SK-N-SH (cell line): Measurements from ENCODE around the gene PUSL1.

Experiments used
- CHD2 ChIP-seq: fragments of 150-350 bp; IDR thresholded peaks from 2 replicates; pipeline ENCODE4 v1.6.1; 2018; ENCODE audit warnings: low read length; ENCODE audit not compliant: partially characterized antibody
- CTCF ChIP-seq: fragments of 200-600 bp; sonication (generic); IDR thresholded peaks from 2 replicates; pipeline ENCODE4 v1.6.1; 2017; ENCODE audit warnings: antibody characterized with exemption, mild to moderate bottlenecking, moderate library complexity
- EP300 ChIP-seq, 2 experiments: IDR thresholded peaks; 2 replicates each; pipeline versions ENCODE4 v1.4.0 to v1.6.1; 2012; ENCODE audit warnings: borderline replicate concordance in 1 of 2, low read depth in 1 of 2, low read length in 1 of 2
- FOXJ3 ChIP-seq: sonication (generic); formaldehyde crosslinking; IDR thresholded peaks from 2 replicates; pipeline ENCODE4 v1.5.1; 2020; ENCODE audit warnings: mild to moderate bottlenecking, missing genetic modification reagents
- FOXM1 ChIP-seq: IDR thresholded peaks from 2 replicates; pipeline ENCODE4 v1.4.0; 2012; ENCODE audit warnings: low read depth, mild to moderate bottlenecking
- JUND ChIP-seq: IDR thresholded peaks from 2 replicates; pipeline ENCODE4 v1.4.0; 2012
- MAX ChIP-seq: IDR thresholded peaks from 2 replicates; pipeline ENCODE4 v1.4.0; 2012; ENCODE audit warnings: low read depth
- MEF2A ChIP-seq: IDR thresholded peaks from 2 replicates; pipeline ENCODE4 v1.4.0; 2012; ENCODE audit warnings: low read depth, borderline replicate concordance
- POLR2AphosphoS5 ChIP-seq: IDR thresholded peaks from 2 replicates; pipeline ENCODE4 v1.6.1; 2012; ENCODE audit warnings: low read depth, low read length
- RCOR1 ChIP-seq: fragments of 150-350 bp; IDR thresholded peaks from 2 replicates; pipeline ENCODE4 v1.6.1; 2017; ENCODE audit warnings: antibody characterized with exemption, low read length
- RFX5 ChIP-seq: IDR thresholded peaks from 2 replicates; pipeline ENCODE4 v1.6.1; 2012; ENCODE audit warnings: mild to moderate bottlenecking, improper control_type of control experiment, low read length
- TAF1 ChIP-seq: IDR thresholded peaks from 2 replicates; pipeline ENCODE4 v1.6.1; 2012; ENCODE audit warnings: low read depth, mild to moderate bottlenecking, low read length, moderate library complexity, borderline replicate concordance
- TF ChIP-seq, protein P1 (sequence below): IDR thresholded peaks from 2 replicates; pipeline ENCODE4 v1.4.0; 2012; ENCODE audit warnings: low read depth, borderline replicate concordance
- TF ChIP-seq, protein P2 (sequence below): fragments of 150-350 bp; IDR thresholded peaks from 2 replicates; pipeline ENCODE4 v1.6.1; 2016; ENCODE audit warnings: mild to moderate bottlenecking, low read depth, low read length

DNA sequence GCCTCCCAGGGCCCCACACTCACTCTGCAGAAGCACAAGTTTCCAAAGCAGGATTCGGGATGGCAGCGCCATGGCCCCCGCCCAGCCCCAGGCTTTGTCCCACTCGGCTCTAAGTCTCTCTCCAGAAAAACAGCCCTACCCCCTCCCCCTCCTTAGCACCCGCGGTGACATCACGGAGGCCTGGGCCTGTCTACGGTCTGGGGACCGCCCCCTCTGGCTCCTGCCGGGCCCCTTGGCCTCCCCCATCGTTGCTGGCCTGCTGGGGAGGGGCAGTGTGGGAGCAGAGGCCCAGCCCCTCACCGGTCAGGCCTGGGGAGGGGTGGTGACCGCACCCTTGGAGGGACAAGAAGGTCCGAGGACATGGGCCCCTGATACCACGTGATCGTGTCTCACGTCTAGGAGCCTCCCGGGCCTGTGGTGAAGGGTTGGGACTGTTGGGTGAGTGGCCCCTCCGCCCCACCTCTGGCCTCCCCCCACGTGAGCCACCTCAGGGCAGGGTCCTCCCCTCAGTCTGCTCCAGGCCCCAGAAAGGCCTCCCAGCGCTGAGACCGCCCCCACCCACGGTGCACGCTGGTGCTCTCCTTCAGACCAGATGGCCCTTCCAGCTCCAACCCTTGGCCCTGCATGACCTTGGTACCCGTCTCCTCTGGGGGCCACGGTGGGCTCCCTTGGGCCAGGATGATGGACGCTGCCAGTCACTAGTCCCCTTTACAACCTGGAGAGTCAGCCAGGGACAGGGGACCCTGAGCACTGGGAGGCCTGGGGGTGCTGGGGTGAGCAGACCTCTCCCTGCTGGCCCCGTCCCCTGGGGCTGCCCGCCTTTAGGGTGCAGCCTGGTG, 50.3 kb downstream of the PUSL1 start, which contains the start of gene MXRA8:
- no peak for TF ChIP-seq CTCF
- no peak for TF ChIP-seq JUND
- TF ChIP-seq FOXM1: no peak
- no peak for TF ChIP-seq RFX5
- no peak for TF ChIP-seq RCOR1
- no peak for TF ChIP-seq POLR2AphosphoS5
- TF ChIP-seq, protein P1, sequence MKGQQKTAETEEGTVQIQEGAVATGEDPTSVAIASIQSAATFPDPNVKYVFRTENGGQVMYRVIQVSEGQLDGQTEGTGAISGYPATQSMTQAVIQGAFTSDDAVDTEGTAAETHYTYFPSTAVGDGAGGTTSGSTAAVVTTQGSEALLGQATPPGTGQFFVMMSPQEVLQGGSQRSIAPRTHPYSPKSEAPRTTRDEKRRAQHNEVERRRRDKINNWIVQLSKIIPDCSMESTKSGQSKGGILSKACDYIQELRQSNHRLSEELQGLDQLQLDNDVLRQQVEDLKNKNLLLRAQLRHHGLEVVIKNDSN: no peak
- TF ChIP-seq MAX: no peak
- no peak for TF ChIP-seq TAF1
- TF ChIP-seq FOXJ3: no peak
- no peak for TF ChIP-seq MEF2A
- TF ChIP-seq EP300 (IDR thresholded peaks at IDR 0.05; ENCODE audit: borderline replicate concordance in 1 of 2, low read depth in 1 of 2, low read length in 1 of 2): no peak
- TF ChIP-seq, protein P2, sequence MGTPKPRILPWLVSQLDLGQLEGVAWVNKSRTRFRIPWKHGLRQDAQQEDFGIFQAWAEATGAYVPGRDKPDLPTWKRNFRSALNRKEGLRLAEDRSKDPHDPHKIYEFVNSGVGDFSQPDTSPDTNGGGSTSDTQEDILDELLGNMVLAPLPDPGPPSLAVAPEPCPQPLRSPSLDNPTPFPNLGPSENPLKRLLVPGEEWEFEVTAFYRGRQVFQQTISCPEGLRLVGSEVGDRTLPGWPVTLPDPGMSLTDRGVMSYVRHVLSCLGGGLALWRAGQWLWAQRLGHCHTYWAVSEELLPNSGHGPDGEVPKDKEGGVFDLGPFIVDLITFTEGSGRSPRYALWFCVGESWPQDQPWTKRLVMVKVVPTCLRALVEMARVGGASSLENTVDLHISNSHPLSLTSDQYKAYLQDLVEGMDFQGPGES: no peak
- TF ChIP-seq CHD2: no peak
